ENCODE measurements around the gene CNOT3.

DNA sequence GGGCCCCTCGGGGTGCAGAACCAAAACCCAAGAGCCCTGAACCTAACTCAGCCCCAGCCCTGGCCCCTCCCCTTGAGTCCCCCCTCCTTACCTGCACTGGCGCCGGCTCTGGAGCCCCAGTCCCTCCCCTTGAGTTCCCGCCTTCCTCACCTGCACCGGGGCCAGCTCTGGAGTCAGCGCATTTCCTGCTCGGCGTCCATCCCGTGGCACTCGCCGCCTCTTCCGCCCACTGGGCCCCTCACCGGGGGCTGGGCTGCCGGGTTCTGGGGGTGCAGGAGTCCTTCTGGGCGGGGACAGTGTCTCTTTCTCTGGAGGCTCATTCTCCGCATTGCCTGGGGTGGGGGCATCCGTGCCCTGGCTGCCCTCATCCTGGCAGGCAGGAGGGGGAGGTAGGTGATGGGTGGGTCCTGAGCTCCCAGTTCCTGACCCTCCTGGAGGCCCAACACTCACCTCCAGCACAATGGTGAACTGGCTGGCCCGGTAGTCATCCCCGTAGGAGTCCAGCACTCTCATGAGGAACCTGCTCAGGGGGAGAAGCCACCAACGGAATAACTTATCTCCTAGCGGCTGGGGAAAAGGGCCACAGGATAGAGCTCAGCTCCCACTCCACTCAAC, 29.6 kb upstream of the CNOT3 start:
- TF ChIP-seq YY1 (IDR thresholded peaks at IDR 0.05; ENCODE audit: insufficient read depth, insufficient read length), result no peak
- no peak for TF ChIP-seq SUZ12 (IDR thresholded peaks at IDR 0.05; ENCODE audit: extremely low read depth, insufficient read depth, insufficient read length)

Data from NT2/D1 (cell line).